HS-27A (cell line): ENCODE data around the gene CTSZ.
"Not testable (repeated sequence)": the region's sequence is repeated elsewhere in the genome, so short reads cannot be mapped to it uniquely, and the experiment has no call there.

Source experiments
- DNase-seq: peaks from one replicate; pipeline ENCODE4 v3.0.0-alpha.2; 2012; ENCODE audit warnings: low read depth, missing footprints

Gene CTSZ

GRCh38 chr20:59013031-59013951 lies 6.2 kb upstream of the CTSZ start:
- no peak for DNase-seq

GRCh38 chr20:59011874-59012157 lies 4.8 kb upstream of the CTSZ start:
- DNase-seq: not testable (repeated sequence)

GRCh38 chr20:59010995-59011873 lies 4.2 kb upstream of the CTSZ start:
- peak; percentile 72 for DNase-seq

GRCh38 chr20:59010321-59010994 lies 3.4 kb upstream of the CTSZ start:
- no peak for DNase-seq

GRCh38 chr20:59008715-59009336 lies 1.8 kb upstream of the CTSZ start:
- DNase-seq: no peak

- no peak for DNase-seq
Observed at GRCh38 chr20:59007665-59008511, 834 bp upstream of the CTSZ start.

- DNase-seq: no peak
Observed at GRCh38 chr20:59006167-59006863, 739 bp downstream of the CTSZ start.

GRCh38 chr20:59005523-59006166 lies 1.4 kb downstream of the CTSZ start:
- DNase-seq: no peak

GRCh38 chr20:59004763-59005522 lies 2.1 kb downstream of the CTSZ start:
- DNase-seq: no peak

GRCh38 chr20:59004493-59004762 lies 2.6 kb downstream of the CTSZ start:
- no peak for DNase-seq

- no peak for DNase-seq
Observed at GRCh38 chr20:59003836-59004492, 3.1 kb downstream of the CTSZ start.

- no peak for DNase-seq
Observed at GRCh38 chr20:59002874-59003399, 4.1 kb downstream of the CTSZ start.

GRCh38 chr20:59002388-59002787 lies 4.7 kb downstream of the CTSZ start:
- no peak for DNase-seq

- no peak for DNase-seq
Observed at GRCh38 chr20:59001449-59002171, 5.4 kb downstream of the CTSZ start.

- DNase-seq: no peak
Observed at GRCh38 chr20:59001068-59001448, 6.0 kb downstream of the CTSZ start.

GRCh38 chr20:59000326-59000725 lies 6.7 kb downstream of the CTSZ start:
- DNase-seq: no peak

- DNase-seq: no peak
Observed at GRCh38 chr20:58998656-58999055, 8.4 kb downstream of the CTSZ start.

GRCh38 chr20:58997141-58997770 lies 9.8 kb downstream of the CTSZ start:
- no peak for DNase-seq
